ENCODE data around the gene GPATCH2L.

DNA sequence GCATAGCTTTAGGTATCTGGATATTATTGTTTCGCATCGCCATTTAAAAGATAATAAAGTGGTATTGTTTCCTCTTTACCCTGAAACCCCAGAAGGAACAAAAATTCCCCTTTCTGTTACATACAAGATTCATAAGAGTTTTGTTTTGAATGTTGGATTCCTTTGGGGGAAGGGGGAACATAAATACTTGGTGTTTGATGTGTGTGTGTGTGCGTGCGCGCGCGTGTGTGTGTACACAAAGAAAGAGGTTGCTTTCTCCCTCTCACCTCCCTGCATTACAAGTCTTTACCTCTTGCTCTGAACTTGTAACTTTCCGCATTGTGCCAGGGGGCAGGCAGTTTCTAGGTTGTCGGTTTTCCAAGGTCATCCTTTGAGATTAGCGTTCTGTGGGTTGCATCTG is 76.4 kb downstream of the GPATCH2L start:
- TF ChIP-seq, protein P1, sequence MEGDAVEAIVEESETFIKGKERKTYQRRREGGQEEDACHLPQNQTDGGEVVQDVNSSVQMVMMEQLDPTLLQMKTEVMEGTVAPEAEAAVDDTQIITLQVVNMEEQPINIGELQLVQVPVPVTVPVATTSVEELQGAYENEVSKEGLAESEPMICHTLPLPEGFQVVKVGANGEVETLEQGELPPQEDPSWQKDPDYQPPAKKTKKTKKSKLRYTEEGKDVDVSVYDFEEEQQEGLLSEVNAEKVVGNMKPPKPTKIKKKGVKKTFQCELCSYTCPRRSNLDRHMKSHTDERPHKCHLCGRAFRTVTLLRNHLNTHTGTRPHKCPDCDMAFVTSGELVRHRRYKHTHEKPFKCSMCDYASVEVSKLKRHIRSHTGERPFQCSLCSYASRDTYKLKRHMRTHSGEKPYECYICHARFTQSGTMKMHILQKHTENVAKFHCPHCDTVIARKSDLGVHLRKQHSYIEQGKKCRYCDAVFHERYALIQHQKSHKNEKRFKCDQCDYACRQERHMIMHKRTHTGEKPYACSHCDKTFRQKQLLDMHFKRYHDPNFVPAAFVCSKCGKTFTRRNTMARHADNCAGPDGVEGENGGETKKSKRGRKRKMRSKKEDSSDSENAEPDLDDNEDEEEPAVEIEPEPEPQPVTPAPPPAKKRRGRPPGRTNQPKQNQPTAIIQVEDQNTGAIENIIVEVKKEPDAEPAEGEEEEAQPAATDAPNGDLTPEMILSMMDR (IDR thresholded peaks at IDR 0.05) = no peak
- TF ChIP-seq POLR2AphosphoS5 (IDR thresholded peaks at IDR 0.05) (no peak), EP300 (IDR thresholded peaks at IDR 0.05) (no peak), POLR2A (IDR thresholded peaks at IDR 0.05) (no peak)

All from stomach (tissue), 4 donors.